ENCODE measurements around the gene SHPK.
"Not testable (repeated sequence)": the region's sequence is repeated elsewhere in the genome, so short reads cannot be mapped to it uniquely, and the experiment has no call there.

The SHPK gene

GRCh38 chr17:3571043-3571900 is 64.8 kb downstream of the SHPK start:
- no peak for TF ChIP-seq CTCF (IDR thresholded peaks at IDR 0.05)
- H3K4me3 Mint-ChIP-seq, result no peak overlapping the region
- H3K4me1 Mint-ChIP-seq, result no peaks in the 10 kb centered on the region
- DNase-seq, result no peak
- H3K9me3 Mint-ChIP-seq, result no peaks in the 10 kb centered on the region
- no peaks in the 10 kb centered on the region for H3K27me3 Mint-ChIP-seq (ENCODE audit: low read depth, poor library complexity)
- peaks cover 41% of the 10 kb centered on the region for H3K36me3 Mint-ChIP-seq (ENCODE audit: low read depth)
- no peak overlapping the region for H3K27ac Mint-ChIP-seq

GRCh38 chr17:3569534-3570137 is 66.4 kb downstream of the SHPK start:
- H3K36me3 Mint-ChIP-seq (ENCODE audit: low read depth), result peaks cover 44% of the 10 kb centered on the region
- H3K9me3 Mint-ChIP-seq, result peaks cover 7% of the 10 kb centered on the region
- no peak for DNase-seq
- H3K27me3 Mint-ChIP-seq (ENCODE audit: low read depth, poor library complexity), result no peaks in the 10 kb centered on the region
- no peak overlapping the region for H3K27ac Mint-ChIP-seq
- H3K4me3 Mint-ChIP-seq, result no peak overlapping the region
- no peak for TF ChIP-seq CTCF (IDR thresholded peaks at IDR 0.05)
- H3K4me1 Mint-ChIP-seq, result no peaks in the 10 kb centered on the region

GRCh38 chr17:3566551-3566950 is 69.5 kb downstream of the SHPK start:
- Mint-ChIP-seq H3K9me3 (peaks cover 12% of the 10 kb centered on the region), H3K36me3 (ENCODE audit: low read depth) (peaks cover 50% of the 10 kb centered on the region), H3K4me3 (no peak overlapping the region), H3K27me3 (ENCODE audit: low read depth, poor library complexity) (no peaks in the 10 kb centered on the region), H3K27ac (no peak overlapping the region), H3K4me1 (no peaks in the 10 kb centered on the region)
- no peak for TF ChIP-seq CTCF (IDR thresholded peaks at IDR 0.05)
- no peak for DNase-seq

- H3K36me3 Mint-ChIP-seq (ENCODE audit: low read depth), result peaks cover 45% of the 10 kb centered on the region
- no peak for TF ChIP-seq CTCF (IDR thresholded peaks at IDR 0.05)
- H3K4me1 Mint-ChIP-seq, result no peaks in the 10 kb centered on the region
- H3K27me3 Mint-ChIP-seq (ENCODE audit: low read depth, poor library complexity), result no peaks in the 10 kb centered on the region
- peaks cover 15% of the 10 kb centered on the region for H3K9me3 Mint-ChIP-seq
- no peak overlapping the region for H3K4me3 Mint-ChIP-seq
- no peak for DNase-seq
- no peak overlapping the region for H3K27ac Mint-ChIP-seq
These were observed 70.9 kb downstream of the SHPK start for GRCh38 chr17:3565143-3565542.

GRCh38 chr17:3564241-3564640 is 71.8 kb downstream of the SHPK start:
- H3K4me1 Mint-ChIP-seq; H3K27me3 Mint-ChIP-seq (ENCODE audit: low read depth, poor library complexity); DNase-seq; H3K4me3 Mint-ChIP-seq; H3K27ac Mint-ChIP-seq: not testable (repeated sequence)
- H3K36me3 Mint-ChIP-seq (ENCODE audit: low read depth), result peaks cover 40% of the 10 kb centered on the region
- peaks cover 15% of the 10 kb centered on the region for H3K9me3 Mint-ChIP-seq

GRCh38 chr17:3559270-3559645 is 76.8 kb downstream of the SHPK start:
- Mint-ChIP-seq H3K4me1 (peaks cover 12% of the 10 kb centered on the region), H3K27me3 (ENCODE audit: low read depth, poor library complexity) (peaks cover 14% of the 10 kb centered on the region), H3K36me3 (ENCODE audit: low read depth) (peaks cover 6% of the 10 kb centered on the region), H3K27ac (no peak overlapping the region), H3K4me3 (no peak overlapping the region), H3K9me3 (peaks cover 7% of the 10 kb centered on the region)
- no peak for DNase-seq
- TF ChIP-seq CTCF (IDR thresholded peaks at IDR 0.05), result no peak

Data from nephron progenitor cell (in vitro differentiated cells).